GM12878 (cell line): ENCODE measurements around the gene GCH1. TPM values are rescaled to one million over a fixed set of nuclear protein-coding genes. Genes with fewer than 3 reads are reported as not detected.

Experiments
- ATF2 ChIP-seq: IDR thresholded peaks from 2 replicates; pipeline ENCODE4 v1.6.1; 2012; ENCODE audit warnings: low read length, inconsistent platforms
- BHLHE40 ChIP-seq, 2 experiments: fragments of 450-650 bp in 1 of 2; IDR thresholded peaks; 2 replicates each; pipeline ENCODE4 v1.6.1; 2011 to 2017; ENCODE audit warnings: low read depth in 2 of 2, borderline replicate concordance in 1 of 2, improper control_type of control experiment in 1 of 2, low read length in 1 of 2, mild to moderate bottlenecking in 1 of 2
- EED ChIP-seq: sonication (generic); IDR thresholded peaks from 2 replicates; pipeline ENCODE4 v1.6.1; 2016; ENCODE audit warnings: antibody characterized with exemption, low read depth
- FOXM1 ChIP-seq: IDR thresholded peaks from 2 replicates; pipeline ENCODE4 v1.6.1; 2012; ENCODE audit warnings: low read depth, mild to moderate bottlenecking, inconsistent platforms, low read length, moderate library complexity
- HDAC6 ChIP-seq: fragments of 200-600 bp; sonication (generic); IDR thresholded peaks from one replicate; pipeline ENCODE4 v1.8.0; 2017; ENCODE audit warnings: antibody characterized with exemption; ENCODE audit not compliant: unreplicated experiment
- IRF3 ChIP-seq: fragments of 450-650 bp; IDR thresholded peaks from 2 replicates; pipeline ENCODE4 v1.6.1; 2014; ENCODE audit warnings: mild to moderate bottlenecking
- KDM1A ChIP-seq: fragments of 200-600 bp; sonication (generic); IDR thresholded peaks from 2 replicates; pipeline ENCODE4 v1.6.1; 2016; ENCODE audit warnings: borderline replicate concordance
- MXI1 ChIP-seq: fragments of 150-350 bp; IDR thresholded peaks from 2 replicates; pipeline ENCODE4 v1.6.1; 2011; ENCODE audit warnings: low read depth, mild to moderate bottlenecking, inconsistent platforms, low read length, improper control_type of control experiment
- NFIC ChIP-seq: IDR thresholded peaks from 2 replicates; pipeline ENCODE4 v1.6.1; 2012; ENCODE audit warnings: low read depth, mild to moderate bottlenecking, inconsistent platforms, low read length, moderate library complexity
- NKRF ChIP-seq: fragments of 450-650 bp; conservative IDR thresholded peaks from 2 replicates; pipeline ENCODE4 v1.6.1; 2017; ENCODE audit warnings: mild to moderate bottlenecking, moderate library complexity
- REST ChIP-seq: IDR thresholded peaks from 2 replicates; pipeline ENCODE4 v1.6.1; 2012; ENCODE audit warnings: mild to moderate bottlenecking, low read depth, low read length
- SKIL ChIP-seq: fragments of 450-650 bp; IDR thresholded peaks from 2 replicates; pipeline ENCODE4 v1.6.1; 2017; ENCODE audit warnings: mild to moderate bottlenecking, low read depth, inconsistent platforms; ENCODE audit not compliant: poor library complexity, severe bottlenecking
- SMC3 ChIP-seq: IDR thresholded peaks from 2 replicates; pipeline ENCODE4 v1.6.1; 2011; ENCODE audit warnings: low read length, improper control_type of control experiment, borderline replicate concordance
- TCF12 ChIP-seq: IDR thresholded peaks from 2 replicates; pipeline ENCODE4 v1.6.1; 2011; ENCODE audit warnings: low read depth, mild to moderate bottlenecking, low read length
- ZBTB40 ChIP-seq: fragments of 450-650 bp; IDR thresholded peaks from 2 replicates; pipeline ENCODE4 v1.6.1; 2016; ENCODE audit warnings: mild to moderate bottlenecking, moderate library complexity, borderline replicate concordance
- polyA plus RNA-seq, 11 experiments: library from polyadenylated mRNA; depleted of rRNA in 4 of 11; unstranded in 6 of 11; stranded (reverse) in 5 of 11; fragments of >200 nt; fragmentation: Nextera tagmentation in 4 of 11; fragmentation: Illumina TruSeq in 1 of 11; extraction: Ambion mirVana in 4 of 11; extraction: Trizol in 1 of 11; gene quantifications; 1 replicate in 1 of 11; 2 replicates in 10 of 11; pipeline versions ENCODE4 v1.2.1 to v1.2.3, GENCODE V29; 2011 to 2016; ENCODE audit warnings: inconsistent platforms in 2 of 11, missing spikeins in 2 of 11, low read depth in 1 of 11
- total RNA-seq, 4 experiments: library from RNA; depleted of rRNA in 3 of 4; stranded (reverse); fragments of >200 nt in 3 of 4; fragmentation: Illumina TruSeq in 1 of 4; extraction: Trizol in 1 of 4; gene quantifications; 2 replicates each; pipeline versions ENCODE4 v1.2.1 to v1.2.3, GENCODE V29; 2013 to 2021

Gene GCH1
- total and polyA plus RNA-seq, 10 of the 15 experiments (the other 5 are each of a cell fraction or from before 2014, with no cell fraction given): 25.1 to 37.0 (median 33.8) TPM

GRCh38 chr14:54890788-54891187 lies 11.8 kb downstream of the GCH1 start (continued):
- no peak for TF ChIP-seq NKRF
- TF ChIP-seq ZBTB40: no peak
- peak; percentile 74 for TF ChIP-seq NFIC
- no peak for TF ChIP-seq KDM1A
- TF ChIP-seq HDAC6: no peak
- TF ChIP-seq TCF12: no peak
- no peak for TF ChIP-seq IRF3
- no peak for TF ChIP-seq FOXM1
- TF ChIP-seq SKIL: peak; percentile 18
- no peak for TF ChIP-seq SMC3
- TF ChIP-seq EED: peak; percentile 53; the same call in 1 of the 2 replicates
- TF ChIP-seq ATF2: no peak
- no peak for TF ChIP-seq REST
- TF ChIP-seq BHLHE40 (IDR thresholded peaks at IDR 0.05; ENCODE audit: borderline replicate concordance in 1 of 2, low read depth in 2 of 2, low read length in 1 of 2): 0 out of 4 replicates have a peak, but pooled peaks of 1 of the 2 experiments have one; percentile 6
- TF ChIP-seq MXI1: no peak
